OCI-LY1 (cell line): ENCODE results near the gene PPIL6.

Experiments used
- EZH2 ChIP-seq: fragments of 200-600 bp; sonication (generic), shearing (Covaris generic); IDR thresholded peaks from 2 replicates; pipeline ENCODE4 v1.8.0; 2017; ENCODE audit warnings: borderline replicate concordance, mixed run types, mild to moderate bottlenecking, antibody characterized with exemption, low read length, moderate library complexity, mixed read lengths
- TF ChIP-seq, protein P1 (sequence below): fragments of 200-600 bp; sonication (generic), shearing (Covaris generic); IDR thresholded peaks from 2 replicates; pipeline ENCODE4 v1.5.1; 2017; ENCODE audit warnings: mild to moderate bottlenecking, antibody characterized with exemption, low read length, moderate library complexity, mixed read lengths

DNA sequence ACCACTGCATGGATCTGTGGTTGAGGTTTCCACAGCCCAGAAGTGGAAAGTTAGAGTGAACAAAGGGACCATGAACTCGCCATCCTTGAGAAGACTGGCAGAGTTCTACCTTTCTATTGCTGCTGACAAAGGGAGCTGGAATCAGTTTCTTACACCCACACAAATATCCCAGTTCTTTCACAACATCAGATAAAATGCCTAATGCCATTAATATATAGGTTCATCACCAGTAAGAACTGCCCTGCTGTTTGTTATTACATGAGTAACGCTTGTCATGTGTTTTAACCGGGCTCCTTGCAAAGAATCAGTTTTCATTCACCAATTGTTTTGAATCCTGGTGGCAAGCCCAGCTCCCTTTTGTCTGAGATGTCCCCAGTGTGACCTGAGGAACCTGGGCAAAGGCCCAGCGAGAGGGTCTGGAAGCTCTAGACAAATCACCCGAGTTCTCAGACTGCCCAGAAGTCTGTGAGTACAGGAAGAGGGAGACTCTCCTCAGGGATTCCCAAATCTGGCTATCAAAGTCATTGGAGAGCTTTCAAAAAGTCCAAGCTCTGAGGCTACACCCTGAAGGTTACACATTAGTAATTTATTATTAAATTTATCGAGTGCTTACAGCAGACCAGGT is 50.7 kb downstream of the PPIL6 start:
- TF ChIP-seq, protein P1, sequence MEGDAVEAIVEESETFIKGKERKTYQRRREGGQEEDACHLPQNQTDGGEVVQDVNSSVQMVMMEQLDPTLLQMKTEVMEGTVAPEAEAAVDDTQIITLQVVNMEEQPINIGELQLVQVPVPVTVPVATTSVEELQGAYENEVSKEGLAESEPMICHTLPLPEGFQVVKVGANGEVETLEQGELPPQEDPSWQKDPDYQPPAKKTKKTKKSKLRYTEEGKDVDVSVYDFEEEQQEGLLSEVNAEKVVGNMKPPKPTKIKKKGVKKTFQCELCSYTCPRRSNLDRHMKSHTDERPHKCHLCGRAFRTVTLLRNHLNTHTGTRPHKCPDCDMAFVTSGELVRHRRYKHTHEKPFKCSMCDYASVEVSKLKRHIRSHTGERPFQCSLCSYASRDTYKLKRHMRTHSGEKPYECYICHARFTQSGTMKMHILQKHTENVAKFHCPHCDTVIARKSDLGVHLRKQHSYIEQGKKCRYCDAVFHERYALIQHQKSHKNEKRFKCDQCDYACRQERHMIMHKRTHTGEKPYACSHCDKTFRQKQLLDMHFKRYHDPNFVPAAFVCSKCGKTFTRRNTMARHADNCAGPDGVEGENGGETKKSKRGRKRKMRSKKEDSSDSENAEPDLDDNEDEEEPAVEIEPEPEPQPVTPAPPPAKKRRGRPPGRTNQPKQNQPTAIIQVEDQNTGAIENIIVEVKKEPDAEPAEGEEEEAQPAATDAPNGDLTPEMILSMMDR = no peak
- no peak for TF ChIP-seq EZH2
